Fibroblast of upper back skin (primary cell): ENCODE data around the gene CSHL1.
"Not testable (repeated sequence)": the region's sequence is repeated elsewhere in the genome, so short reads cannot be mapped to it uniquely, and the experiment has no call there.

Source experiments
- DNase-seq: peaks from one replicate; pipeline ENCODE4 v3.0.0-alpha.2; 2013

Gene CSHL1

GRCh38 chr17:63881935-63882601 is 29.0 kb downstream of the CSHL1 start, which contains the start of gene GH2:
Gene GH2, minus strand, starts transcription at chr17:63881944. Its CDS starts 143 bp downstream, at chr17:63881801.
- DNase-seq = peak; percentile 46

DNA sequence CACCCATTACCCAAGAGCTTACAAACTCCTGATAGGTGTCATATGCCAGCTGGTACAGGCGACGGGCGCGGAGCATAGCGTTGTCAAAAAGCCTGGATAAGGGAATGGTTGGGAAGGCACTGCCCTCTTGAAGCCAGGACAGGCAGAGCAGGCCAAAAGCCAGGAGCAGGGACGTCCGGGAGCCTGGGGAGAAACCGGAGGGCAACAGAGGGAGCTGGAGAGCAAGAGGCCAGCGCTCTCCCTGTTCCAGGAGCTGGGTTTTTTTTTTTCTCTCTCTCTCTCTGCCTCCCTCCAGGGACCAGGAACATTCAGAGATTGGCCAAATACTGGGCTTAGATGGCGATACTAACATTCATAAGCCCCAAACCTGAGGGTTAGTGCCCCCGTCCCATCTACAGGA is 29.7 kb downstream of the CSHL1 start:
- DNase-seq = not testable (repeated sequence)

- no peak for DNase-seq
Observed at GRCh38 chr17:63880706-63881105, 30.4 kb downstream of the CSHL1 start.

DNA sequence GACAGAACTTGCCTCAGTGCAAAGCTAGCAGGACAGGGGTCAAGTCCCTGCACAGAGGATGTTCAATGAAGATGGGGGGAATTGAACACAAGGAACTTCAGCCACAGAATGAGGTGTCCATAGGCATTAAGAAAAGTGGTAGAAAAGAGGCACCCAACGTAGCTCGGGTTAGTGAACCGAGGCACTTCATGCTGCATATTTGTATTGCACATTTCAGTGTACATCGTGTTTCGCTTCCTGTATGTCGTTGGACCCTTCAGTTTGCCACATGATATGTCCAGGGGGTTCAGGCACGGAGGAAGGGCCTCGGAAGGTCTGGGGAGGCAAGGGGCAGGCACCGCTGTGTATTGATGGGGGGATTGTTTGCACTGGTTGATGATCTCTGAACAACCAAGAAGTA is 32.6 kb downstream of the CSHL1 start:
- not testable (repeated sequence) for DNase-seq

DNA sequence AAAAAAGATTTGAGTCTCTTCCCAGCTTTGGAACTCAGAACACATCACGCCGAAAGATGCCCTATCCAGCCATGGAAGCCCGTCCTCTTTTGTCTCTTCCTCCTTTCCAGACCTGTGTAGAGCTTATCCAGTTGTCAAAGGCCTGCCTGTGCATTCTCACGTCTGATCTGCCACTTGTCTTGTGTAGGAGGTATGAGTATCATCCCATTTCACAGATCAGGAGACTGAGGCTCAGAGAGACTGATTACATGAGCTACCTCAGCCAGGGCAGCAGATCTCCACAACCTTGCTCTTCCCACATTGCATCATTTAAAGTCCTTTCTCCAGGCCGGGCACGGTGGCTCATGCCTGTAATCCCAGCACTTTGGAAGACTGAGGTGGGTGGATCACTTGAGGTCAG is 36.4 kb downstream of the CSHL1 start:
- not testable (repeated sequence) for DNase-seq

DNA sequence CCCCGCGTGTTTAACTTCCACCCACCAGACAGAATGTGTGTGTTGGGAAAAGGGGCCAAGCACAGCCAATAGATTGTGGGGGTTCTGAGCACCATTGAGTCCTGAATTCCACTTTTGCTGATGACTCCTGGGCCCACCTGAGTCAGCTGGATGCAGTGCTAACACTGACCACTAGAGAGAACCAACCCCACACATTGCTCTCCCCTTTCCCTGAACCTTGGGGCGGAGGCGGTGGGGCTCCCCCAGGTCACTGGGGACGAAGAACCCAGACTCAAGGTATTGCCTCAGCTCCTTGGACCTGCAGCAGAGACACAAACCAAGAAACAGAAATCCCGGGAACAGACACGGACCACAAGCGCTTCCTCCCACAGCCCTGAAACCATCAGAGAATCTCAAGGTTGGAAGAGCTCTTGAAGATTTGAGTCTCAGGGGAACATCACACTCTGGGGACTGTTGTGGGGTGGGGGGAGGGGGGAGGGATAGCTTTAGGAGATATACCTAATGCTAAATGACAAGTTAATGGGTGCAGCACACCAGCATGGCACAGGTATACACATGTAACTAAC is 36.9 kb downstream of the CSHL1 start:
- DNase-seq = not testable (repeated sequence)

DNA sequence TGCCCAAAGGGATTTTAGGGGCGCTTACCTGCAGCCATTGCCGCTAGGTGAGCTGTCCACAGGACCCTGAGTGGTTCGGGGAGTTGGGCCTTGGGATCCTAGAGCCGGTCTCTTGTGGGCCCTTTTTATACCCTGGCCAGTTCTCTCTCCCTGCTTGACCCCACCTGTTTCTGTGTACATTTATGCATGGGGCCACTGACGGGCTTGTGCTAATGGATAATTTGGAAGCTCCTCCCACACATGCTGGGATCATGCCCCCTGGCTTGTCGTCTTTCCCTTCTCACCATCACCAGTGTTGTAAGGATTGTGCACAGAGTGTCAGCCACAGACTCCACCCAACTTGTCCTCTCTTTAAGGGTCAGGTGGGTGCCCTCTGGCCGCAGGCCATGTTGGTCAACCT is 37.5 kb downstream of the CSHL1 start, which contains the start of gene CSH2:
Gene CSH2, minus strand, starts transcription at position 101 of the 400 bp plus-strand sequence. Its CDS starts 63 bp downstream, at position 38.
- DNase-seq = not testable (repeated sequence)

GRCh38 chr17:63871646-63872365 is 39.3 kb downstream of the CSHL1 start:
- DNase-seq = not testable (repeated sequence)

- peak; percentile 46 for DNase-seq
Observed at GRCh38 chr17:63870292-63870665, 40.8 kb downstream of the CSHL1 start.

DNA sequence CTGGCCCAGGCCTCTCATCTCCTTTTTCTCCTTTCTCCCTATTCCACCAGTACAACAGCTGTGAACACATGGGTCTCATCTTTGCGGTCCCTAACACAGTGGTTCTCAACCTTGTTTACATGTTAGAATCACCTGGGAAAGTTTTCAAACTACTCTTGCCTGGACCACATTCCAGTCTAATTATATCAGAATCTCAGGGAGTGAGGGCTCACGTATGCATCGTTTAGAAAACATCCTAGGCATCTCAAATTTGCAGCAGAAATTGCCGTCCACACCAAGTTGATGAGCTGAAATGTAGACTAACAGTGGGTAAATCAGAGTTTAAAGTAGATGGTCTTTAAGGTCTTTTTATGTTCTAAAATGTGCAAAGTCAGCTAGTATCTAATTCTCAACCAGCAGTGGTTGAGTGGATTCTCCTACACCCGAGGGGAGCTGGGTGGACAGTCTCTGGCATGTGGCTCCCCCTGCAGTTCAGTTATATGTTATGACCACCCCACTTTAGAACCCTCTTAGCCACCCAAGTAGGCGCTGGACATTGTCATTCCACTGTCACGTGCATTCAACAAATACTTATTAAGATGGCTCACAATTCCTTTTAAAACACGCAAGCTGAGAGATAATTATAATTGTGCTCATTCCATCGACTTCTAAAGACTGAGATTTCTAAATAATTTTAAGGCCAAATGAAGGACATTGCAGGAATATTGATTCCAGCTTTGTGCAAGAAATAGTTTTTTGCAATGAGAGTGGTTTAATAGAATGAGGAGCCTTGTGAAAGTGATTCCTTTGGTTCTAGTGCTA is 41.4 kb downstream of the CSHL1 start:
- DNase-seq = peak; percentile 71

GRCh38 chr17:63866625-63867024 is 44.4 kb downstream of the CSHL1 start:
- DNase-seq = not testable (repeated sequence)
